NCI-H226 (cell line): ENCODE results near the gene NATD1.

Experiments used
- DNase-seq: peaks from one replicate; pipeline ENCODE4 v3.0.0-alpha.2; 2015

NATD1 gene

DNA sequence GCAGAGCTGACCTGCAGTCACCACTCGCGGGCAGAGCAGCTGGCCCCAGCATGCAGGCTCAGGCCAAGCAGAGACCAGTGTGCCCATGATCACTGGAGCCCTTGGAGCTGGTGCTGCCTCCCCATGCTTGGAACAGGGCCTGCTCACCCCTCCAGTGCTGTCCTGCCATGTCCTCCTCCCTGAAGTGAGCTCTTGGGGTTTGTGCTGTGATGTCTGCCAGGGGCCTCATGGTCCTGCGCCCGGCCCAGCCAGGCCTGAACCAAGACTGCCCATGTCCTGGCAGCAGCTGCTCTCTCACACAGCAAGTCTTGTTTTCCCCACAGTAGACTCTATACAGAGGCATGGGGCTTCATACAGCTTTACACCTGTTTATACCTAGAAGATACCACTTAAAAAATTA is 63.8 kb downstream of the NATD1 start:
- no peak for DNase-seq
